Measurements from ENCODE around the gene GRIN3B. TPM values are rescaled to one million over a fixed set of nuclear protein-coding genes. Genes with fewer than 3 reads are reported as not detected.

GRIN3B gene
- total and polyA plus RNA-seq, 2 donors = under 0.01 to 0.09 TPM

DNA sequence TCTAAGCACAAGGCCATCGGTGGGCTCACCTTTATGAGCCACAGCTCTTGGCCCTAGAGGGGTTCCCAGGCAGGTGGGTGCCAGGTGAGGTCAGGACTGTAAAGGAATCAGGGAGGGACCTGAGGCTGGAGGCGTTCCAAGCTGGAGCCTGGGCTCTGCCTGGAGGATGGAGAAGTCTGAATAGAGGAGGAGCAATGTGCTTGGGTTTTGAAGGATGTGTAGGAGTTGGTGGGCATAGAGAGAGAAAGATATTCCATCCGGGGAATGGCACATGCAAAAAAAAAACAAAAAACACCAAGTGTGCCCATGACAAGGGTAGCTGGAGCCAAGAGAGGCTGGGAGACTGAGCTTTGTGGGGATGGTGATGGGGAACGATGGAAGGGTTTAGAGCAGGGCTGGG lies 2.4 kb downstream of the GRIN3B start:
- DNase-seq (ENCODE audit: low read depth in 6 of 9, low spot score in 9 of 9) = no peak
- Histone ChIP-seq H3K27ac (ENCODE audit: low read depth in 1 of 2, low read length in 1 of 2) (no peak overlapping the region), H3K27me3 (ENCODE audit: control insufficient read depth in 2 of 2, insufficient read depth in 1 of 2, low read length in 1 of 2) (peaks cover 41 to 54% of the 10 kb centered on the region in 2 donors), H3K36me3 (ENCODE audit: control insufficient read depth in 2 of 2, insufficient read depth in 2 of 2, low read length in 1 of 2) (no peaks in the 10 kb centered on the region), H3K4me1 (ENCODE audit: control insufficient read depth in 2 of 2, insufficient read depth in 2 of 2, low read length in 2 of 2) (peaks cover 4 to 5% of the 10 kb centered on the region in 2 donors), H3K9me3 (ENCODE audit: control insufficient read depth in 2 of 2, insufficient read depth in 1 of 2, low read length in 1 of 2) (peaks cover 0 to 7% of the 10 kb centered on the region in 2 donors), H3K4me3 (ENCODE audit: low read length in 2 of 2) (no peak overlapping the region)
- WGBS = 83% methylated on average over 4 of the region's 4 CpGs

DNA sequence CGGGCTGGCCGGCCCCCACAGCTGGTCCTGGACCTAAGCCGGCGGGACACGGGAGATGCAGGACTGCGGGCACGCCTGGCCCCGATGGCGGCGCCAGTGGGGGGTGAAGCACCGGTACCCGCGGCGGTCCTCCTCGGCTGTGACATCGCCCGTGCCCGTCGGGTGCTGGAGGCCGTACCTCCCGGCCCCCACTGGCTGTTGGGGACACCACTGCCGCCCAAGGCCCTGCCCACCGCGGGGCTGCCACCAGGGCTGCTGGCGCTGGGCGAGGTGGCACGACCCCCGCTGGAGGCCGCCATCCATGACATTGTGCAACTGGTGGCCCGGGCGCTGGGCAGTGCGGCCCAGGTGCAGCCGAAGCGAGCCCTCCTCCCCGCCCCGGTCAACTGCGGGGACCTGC lies 3.1 kb downstream of the GRIN3B start:
- Histone ChIP-seq H3K4me1 (ENCODE audit: control insufficient read depth in 2 of 2, insufficient read depth in 2 of 2, low read length in 2 of 2) (peaks cover 4 to 5% of the 10 kb centered on the region in 2 donors), H3K27me3 (ENCODE audit: control insufficient read depth in 2 of 2, insufficient read depth in 1 of 2, low read length in 1 of 2) (peaks cover 38 to 47% of the 10 kb centered on the region in 2 donors), H3K36me3 (ENCODE audit: control insufficient read depth in 2 of 2, insufficient read depth in 2 of 2, low read length in 1 of 2) (no peaks in the 10 kb centered on the region), H3K4me3 (ENCODE audit: low read length in 2 of 2) (no peak overlapping the region), H3K9me3 (ENCODE audit: control insufficient read depth in 2 of 2, insufficient read depth in 1 of 2, low read length in 1 of 2) (peaks cover 0 to 7% of the 10 kb centered on the region in 2 donors), H3K27ac (ENCODE audit: low read depth in 1 of 2, low read length in 1 of 2) (no peak overlapping the region)
- WGBS = 93% methylated on average over 37 of the region's 37 CpGs
- DNase-seq (ENCODE audit: low read depth in 6 of 9, low spot score in 9 of 9) = no peak

- H3K4me3 ChIP-seq (ENCODE audit: low read length in 2 of 2) = no peak overlapping the region
- peaks cover 0 to 7% of the 10 kb centered on the region in 2 donors for H3K9me3 ChIP-seq (ENCODE audit: control insufficient read depth in 2 of 2, insufficient read depth in 1 of 2, low read length in 1 of 2)
- peaks cover 27 to 36% of the 10 kb centered on the region in 2 donors for H3K27me3 ChIP-seq (ENCODE audit: control insufficient read depth in 2 of 2, insufficient read depth in 1 of 2, low read length in 1 of 2)
- DNase-seq (ENCODE audit: low read depth in 6 of 9, low spot score in 9 of 9) = no peak
- H3K27ac ChIP-seq (ENCODE audit: low read depth in 1 of 2, low read length in 1 of 2) = no peak overlapping the region
- H3K4me1 ChIP-seq (ENCODE audit: control insufficient read depth in 2 of 2, insufficient read depth in 2 of 2, low read length in 2 of 2) = peaks cover 4 to 5% of the 10 kb centered on the region in 2 donors
- H3K36me3 ChIP-seq (ENCODE audit: control insufficient read depth in 2 of 2, insufficient read depth in 2 of 2, low read length in 1 of 2) = peaks cover 2 to 10% of the 10 kb centered on the region in 2 donors
- WGBS = 82% methylated on average over 32 of the region's 32 CpGs
Measured at GRCh38 chr19:1004204-1004802, 4.1 kb downstream of the GRIN3B start.

GRCh38 chr19:1004803-1005664 lies 4.8 kb downstream of the GRIN3B start:
- no peak overlapping the region for H3K4me3 ChIP-seq (ENCODE audit: low read length in 2 of 2)
- peaks cover 22 to 29% of the 10 kb centered on the region in 2 donors for H3K27me3 ChIP-seq (ENCODE audit: control insufficient read depth in 2 of 2, insufficient read depth in 1 of 2, low read length in 1 of 2)
- DNase-seq (ENCODE audit: low read depth in 6 of 9, low spot score in 9 of 9) = no peak
- peaks cover 5 to 17% of the 10 kb centered on the region in 2 donors for H3K36me3 ChIP-seq (ENCODE audit: control insufficient read depth in 2 of 2, insufficient read depth in 2 of 2, low read length in 1 of 2)
- H3K4me1 ChIP-seq (ENCODE audit: control insufficient read depth in 2 of 2, insufficient read depth in 2 of 2, low read length in 2 of 2) = peaks cover 4 to 5% of the 10 kb centered on the region in 2 donors
- H3K9me3 ChIP-seq (ENCODE audit: control insufficient read depth in 2 of 2, insufficient read depth in 1 of 2, low read length in 1 of 2) = peaks cover 0 to 7% of the 10 kb centered on the region in 2 donors
- no peak overlapping the region for H3K27ac ChIP-seq (ENCODE audit: low read depth in 1 of 2, low read length in 1 of 2)
- WGBS = 94% methylated on average over 70 of the region's 70 CpGs

DNA sequence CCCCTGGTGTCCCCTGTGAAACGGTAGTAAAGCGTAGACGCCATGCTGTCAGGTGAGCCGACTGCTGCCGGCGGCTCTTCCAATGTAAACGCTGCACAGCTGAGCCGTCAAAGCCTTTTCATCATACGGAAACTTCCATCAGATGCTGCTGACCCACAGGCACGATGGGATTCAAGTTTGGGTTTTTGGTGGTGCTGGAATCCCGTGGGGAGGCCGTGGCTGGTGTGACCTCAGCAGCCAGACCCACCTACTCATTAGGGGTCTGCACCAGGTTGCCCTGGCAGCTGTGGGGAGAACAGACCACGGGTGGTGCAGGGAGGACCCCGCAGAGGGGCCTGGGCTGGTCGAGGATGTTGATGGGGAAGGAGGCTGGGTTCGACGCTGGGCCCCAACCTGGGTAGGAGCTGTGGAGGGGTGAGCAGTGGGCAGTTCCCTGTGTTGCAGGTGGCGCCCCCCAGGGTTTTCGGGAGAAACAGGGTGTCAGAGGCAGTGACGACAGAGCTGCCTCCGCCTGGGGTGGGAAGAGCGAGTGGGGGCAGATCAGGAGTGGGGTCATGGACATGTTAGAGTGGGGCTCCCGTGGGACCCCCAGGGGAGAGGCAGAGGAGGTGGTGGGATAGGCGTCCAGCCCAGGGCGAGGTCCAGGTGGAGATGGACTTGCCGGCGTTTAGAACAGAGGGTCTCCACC lies 6.6 kb downstream of the GRIN3B start:
- Histone ChIP-seq H3K36me3 (ENCODE audit: control insufficient read depth in 2 of 2, insufficient read depth in 2 of 2, low read length in 1 of 2) (peaks cover 8 to 35% of the 10 kb centered on the region in 2 donors), H3K27ac (ENCODE audit: low read depth in 1 of 2, low read length in 1 of 2) (no peak overlapping the region), H3K4me3 (ENCODE audit: low read length in 2 of 2) (no peak overlapping the region), H3K27me3 (ENCODE audit: control insufficient read depth in 2 of 2, insufficient read depth in 1 of 2, low read length in 1 of 2) (peaks cover 5 to 14% of the 10 kb centered on the region in 2 donors), H3K9me3 (ENCODE audit: control insufficient read depth in 2 of 2, insufficient read depth in 1 of 2, low read length in 1 of 2) (no peaks in the 10 kb centered on the region), H3K4me1 (ENCODE audit: control insufficient read depth in 2 of 2, insufficient read depth in 2 of 2, low read length in 2 of 2) (no peaks in the 10 kb centered on the region)
- no peak for DNase-seq (ENCODE audit: low read depth in 6 of 9, low spot score in 9 of 9)
- 90% methylated on average over 27 of the region's 27 CpGs for WGBS

DNA sequence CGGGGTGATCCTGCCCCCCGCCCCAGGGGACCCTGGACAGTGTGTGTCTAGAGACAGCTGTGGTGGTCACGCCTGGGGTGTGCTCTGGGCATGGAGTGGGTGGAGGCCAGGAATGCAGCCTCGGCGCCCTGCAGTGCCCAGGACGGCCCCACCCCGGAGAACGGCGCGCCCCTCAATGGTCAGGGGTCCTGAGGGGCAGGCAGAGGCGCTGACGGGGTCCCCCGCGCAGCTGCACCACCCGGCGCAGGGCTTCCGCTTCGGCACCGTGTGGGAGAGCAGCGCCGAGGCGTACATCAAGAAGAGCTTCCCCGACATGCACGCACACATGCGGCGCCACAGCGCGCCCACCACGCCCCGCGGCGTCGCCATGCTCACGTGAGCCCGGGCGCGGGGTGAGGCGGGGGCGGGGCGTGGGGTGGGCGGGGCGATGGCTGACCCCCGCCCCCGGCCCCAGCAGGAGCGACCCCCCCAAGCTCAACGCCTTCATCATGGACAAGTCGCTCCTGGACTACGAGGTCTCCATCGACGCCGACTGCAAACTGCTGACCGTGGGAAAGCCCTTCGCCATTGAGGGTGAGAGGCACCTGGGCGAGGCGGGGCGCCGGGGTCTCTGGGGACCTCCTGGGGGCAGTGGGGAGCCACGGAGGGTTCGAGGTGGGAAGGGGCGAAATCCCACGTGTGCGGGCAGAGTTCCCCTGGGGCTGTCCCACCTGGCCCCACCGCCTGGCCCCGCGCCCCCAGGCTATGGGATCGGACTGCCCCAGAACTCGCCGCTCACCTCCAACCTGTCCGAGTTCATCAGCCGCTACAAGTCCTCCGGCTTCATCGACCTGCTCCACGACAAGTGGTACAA lies 7.4 kb downstream of the GRIN3B start:
- no peak for DNase-seq (ENCODE audit: low read depth in 6 of 9, low spot score in 9 of 9)
- 98% methylated on average over 73 of the region's 73 CpGs for WGBS

DNA sequence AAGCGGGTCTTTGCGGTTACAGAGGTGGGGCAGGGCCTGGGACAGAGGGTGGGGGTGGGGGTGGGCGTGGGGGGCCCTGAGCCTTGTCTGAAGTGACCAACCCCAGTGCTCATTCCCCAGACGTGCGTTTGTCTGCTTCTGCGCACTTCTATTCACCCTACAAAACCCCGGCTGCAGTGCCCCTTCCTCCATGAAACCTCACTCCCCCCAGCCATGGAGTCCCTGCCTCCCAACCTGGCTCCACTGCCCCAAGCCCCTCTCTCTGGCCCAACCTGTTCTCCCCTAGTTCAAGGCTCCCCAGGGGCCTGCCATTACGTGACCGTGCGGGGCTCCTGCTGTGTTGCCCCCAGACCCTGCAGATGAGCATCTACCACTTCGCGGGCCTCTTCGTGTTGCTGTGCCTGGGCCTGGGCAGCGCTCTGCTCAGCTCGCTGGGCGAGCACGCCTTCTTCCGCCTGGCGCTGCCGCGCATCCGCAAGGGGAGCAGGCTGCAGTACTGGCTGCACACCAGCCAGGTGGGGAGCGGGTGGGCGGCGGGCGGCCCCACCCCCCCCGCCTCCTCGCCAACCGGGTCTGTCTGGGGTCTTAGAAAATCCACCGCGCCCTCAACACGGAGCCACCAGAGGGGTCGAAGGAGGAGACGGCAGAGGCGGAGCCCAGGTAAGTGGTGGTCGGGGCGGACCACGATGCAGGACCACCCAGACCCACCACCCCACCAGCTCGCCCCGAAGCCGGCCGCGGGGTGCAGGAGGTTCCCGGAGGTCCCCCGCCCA lies 8.2 kb downstream of the GRIN3B start:
- no peak overlapping the region for H3K27ac ChIP-seq (ENCODE audit: low read depth in 1 of 2, low read length in 1 of 2)
- no peak for DNase-seq (ENCODE audit: low read depth in 6 of 9, low spot score in 9 of 9)
- no peak overlapping the region for H3K4me3 ChIP-seq (ENCODE audit: low read length in 2 of 2)
- 98% methylated on average over 45 of the region's 45 CpGs for whole genome bisulfite sequencing
- no peaks in the 10 kb centered on the region for H3K4me1 ChIP-seq (ENCODE audit: control insufficient read depth in 2 of 2, insufficient read depth in 2 of 2, low read length in 2 of 2)
- peaks cover 0 to 1% of the 10 kb centered on the region in 2 donors for H3K27me3 ChIP-seq (ENCODE audit: control insufficient read depth in 2 of 2, insufficient read depth in 1 of 2, low read length in 1 of 2)
- no peaks in the 10 kb centered on the region for H3K9me3 ChIP-seq (ENCODE audit: control insufficient read depth in 2 of 2, insufficient read depth in 1 of 2, low read length in 1 of 2)
- H3K36me3 ChIP-seq (ENCODE audit: control insufficient read depth in 2 of 2, insufficient read depth in 2 of 2, low read length in 1 of 2) = peaks cover 23 to 51% of the 10 kb centered on the region in 2 donors

More for the DNA sequence above, 7.4 kb downstream of the GRIN3B start:
- Histone ChIP-seq H3K9me3 (ENCODE audit: control insufficient read depth in 2 of 2, insufficient read depth in 1 of 2, low read length in 1 of 2) (no peaks in the 10 kb centered on the region), H3K36me3 (ENCODE audit: control insufficient read depth in 2 of 2, insufficient read depth in 2 of 2, low read length in 1 of 2) (peaks cover 16 to 43% of the 10 kb centered on the region in 2 donors), H3K27me3 (ENCODE audit: control insufficient read depth in 2 of 2, insufficient read depth in 1 of 2, low read length in 1 of 2) (peaks cover 2 to 6% of the 10 kb centered on the region in 2 donors), H3K4me1 (ENCODE audit: control insufficient read depth in 2 of 2, insufficient read depth in 2 of 2, low read length in 2 of 2) (no peaks in the 10 kb centered on the region), H3K4me3 (ENCODE audit: low read length in 2 of 2) (no peak overlapping the region), H3K27ac (ENCODE audit: low read depth in 1 of 2, low read length in 1 of 2) (no peak overlapping the region)
